Neural progenitor cell (in vitro differentiated cells): ENCODE results near the gene SND1. TPM values are rescaled to one million over a fixed set of nuclear protein-coding genes. Genes with fewer than 3 reads are reported as not detected.

Experiments
- DNase-seq: peaks from one replicate; pipeline ENCODE4 v3.0.0-alpha.2; 2016; ENCODE audit warnings: low spot score
- H2AFZ ChIP-seq: fragments of 200-600 bp; sonication (generic); replicated peaks from 2 replicates; pipeline ENCODE4 v1.6.1; 2016; ENCODE audit warnings: antibody characterized with exemption
- H3F3A ChIP-seq: fragments of 200-600 bp; sonication (generic); 2 replicates; pipeline ENCODE4 v1.6.1; 2016; ENCODE audit warnings: antibody characterized with exemption, low read depth
- H3K27ac ChIP-seq: fragments of 200-600 bp; sonication (generic); 2 replicates; pipeline ENCODE4 v1.5.1; 2016; ENCODE audit warnings: mild to moderate bottlenecking
- H3K27me3 ChIP-seq: fragments of 200-600 bp; sonication (generic); 2 replicates; pipeline ENCODE4 v1.6.1; 2016; ENCODE audit warnings: mild to moderate bottlenecking, moderate library complexity
- H3K36me3 ChIP-seq: fragments of 200-600 bp; sonication (generic); 2 replicates; pipeline ENCODE4 v1.5.1; 2016
- H3K4me1 ChIP-seq: fragments of 200-600 bp; sonication (generic); 2 replicates; pipeline ENCODE4 v1.6.1; 2016; ENCODE audit warnings: mixed run types
- H3K4me2 ChIP-seq: fragments of 200-600 bp; sonication (generic); 2 replicates; pipeline ENCODE4 v1.6.1; 2016
- H3K4me3 ChIP-seq: fragments of 200-600 bp; sonication (generic); 2 replicates; pipeline ENCODE4 v1.5.1; 2016
- H3K79me2 ChIP-seq: fragments of 200-600 bp; sonication (generic); 2 replicates; pipeline ENCODE4 v1.6.1; 2016; ENCODE audit warnings: low read depth
- H3K9ac ChIP-seq: fragments of 200-600 bp; sonication (generic); 2 replicates; pipeline ENCODE4 v1.6.1; 2016
- H3K9me3 ChIP-seq: fragments of 200-600 bp; sonication (generic); 2 replicates; pipeline ENCODE4 v1.5.1; 2016; ENCODE audit warnings: low read depth
- H4K20me1 ChIP-seq: fragments of 200-600 bp; sonication (generic); 2 replicates; pipeline ENCODE4 v1.6.1; 2016; ENCODE audit warnings: low read depth
- H3K27ac Mint-ChIP-seq: 3 replicates; pipeline ENCODE4 v1.8.0; 2021; ENCODE audit warnings: mixed read lengths
- H3K27me3 Mint-ChIP-seq: 2 replicates; pipeline ENCODE4 v1.8.0; 2022; ENCODE audit warnings: low read depth, mild to moderate bottlenecking, inconsistent platforms, moderate library complexity, mixed read lengths; ENCODE audit not compliant: insufficient read depth
- H3K36me3 Mint-ChIP-seq: 3 replicates; pipeline ENCODE4 v1.8.0; 2021; ENCODE audit warnings: mixed read lengths
- H3K4me1 Mint-ChIP-seq: 3 replicates; pipeline ENCODE4 v1.8.0; 2021; ENCODE audit warnings: mixed read lengths
- H3K4me3 Mint-ChIP-seq: 3 replicates; pipeline ENCODE4 v1.8.0; 2021; ENCODE audit warnings: mild to moderate bottlenecking, moderate library complexity, mixed read lengths
- H3K9me3 Mint-ChIP-seq: 3 replicates; pipeline ENCODE4 v1.8.0; 2020; ENCODE audit warnings: mixed read lengths
- CTCF ChIP-seq: fragments of 200-600 bp; sonication (generic); IDR thresholded peaks from 2 replicates; pipeline ENCODE4 v1.5.1; 2017; ENCODE audit warnings: antibody characterized with exemption, mild to moderate bottlenecking
- EZH2 ChIP-seq: fragments of 200-600 bp; sonication (generic); IDR thresholded peaks from 2 replicates; pipeline ENCODE4 v1.6.1; 2017; ENCODE audit warnings: antibody characterized with exemption, mild to moderate bottlenecking, moderate library complexity
- EZH2phosphoT487 ChIP-seq: fragments of 200-600 bp; sonication (generic); IDR thresholded peaks from 2 replicates; pipeline ENCODE4 v1.6.1; 2017; ENCODE audit warnings: antibody characterized with exemption
- total RNA-seq: library from RNA; depleted of rRNA; stranded (reverse); fragments of >200 nt; gene quantifications from 2 replicates; pipeline ENCODE4 v1.2.3, GENCODE V29; 2015; ENCODE audit warnings: low replicate concordance

Gene SND1
- total RNA-seq, 1 donor from 2014 or later = 154 TPM

GRCh38 chr7:127807340-127807739, 155.3 kb downstream of the SND1 start:
- no peak overlapping the region for H3K4me3 ChIP-seq
- H3K9me3 ChIP-seq = no peaks in the 10 kb centered on the region
- H3K9ac ChIP-seq = no peak overlapping the region
- no peaks in the 10 kb centered on the region for H3K36me3 ChIP-seq
- DNase-seq = no peak
- peaks cover 6% of the 10 kb centered on the region for H3K4me1 ChIP-seq
- H3K4me1 Mint-ChIP-seq = peaks cover 16% of the 10 kb centered on the region
- no peaks in the 10 kb centered on the region for H3F3A ChIP-seq
- H2AFZ ChIP-seq = no peak overlapping the region
- TF ChIP-seq CTCF = no peak
- TF ChIP-seq EZH2phosphoT487 = no peak
- no peak for TF ChIP-seq EZH2
- no peak overlapping the region for H3K4me2 ChIP-seq
- H3K36me3 Mint-ChIP-seq = peaks cover 8% of the 10 kb centered on the region
- no peaks in the 10 kb centered on the region for H3K27me3 ChIP-seq
- H3K9me3 Mint-ChIP-seq = no peaks in the 10 kb centered on the region
- H4K20me1 ChIP-seq = peaks cover 6% of the 10 kb centered on the region
- H3K27ac Mint-ChIP-seq = no peak overlapping the region
- no peak overlapping the region for H3K27ac ChIP-seq
- H3K79me2 ChIP-seq = peaks cover 15% of the 10 kb centered on the region
- H3K27me3 Mint-ChIP-seq = no peaks in the 10 kb centered on the region
- H3K4me3 Mint-ChIP-seq = no peak overlapping the region

- DNase-seq = no peak
- Histone ChIP-seq H4K20me1 (peaks cover 11% of the 10 kb centered on the region), H3K27me3 (no peaks in the 10 kb centered on the region), H3K79me2 (peaks cover 19% of the 10 kb centered on the region), H3K4me3 (no peak overlapping the region), H2AFZ (no peak overlapping the region), H3K4me1 (peaks cover 9% of the 10 kb centered on the region), H3K27ac (no peak overlapping the region), H3F3A (no peaks in the 10 kb centered on the region), H3K9ac (no peak overlapping the region), H3K36me3 (no peaks in the 10 kb centered on the region), H3K4me2 (no peak overlapping the region), H3K9me3 (no peaks in the 10 kb centered on the region)
- H3K9me3 Mint-ChIP-seq = no peaks in the 10 kb centered on the region
- no peaks in the 10 kb centered on the region for H3K27me3 Mint-ChIP-seq
- no peak overlapping the region for H3K27ac Mint-ChIP-seq
- H3K4me3 Mint-ChIP-seq = no peak overlapping the region
- H3K36me3 Mint-ChIP-seq = peaks cover 8% of the 10 kb centered on the region
- TF ChIP-seq EZH2phosphoT487 (no peak), CTCF (no peak), EZH2 (no peak)
- peaks cover 17% of the 10 kb centered on the region for H3K4me1 Mint-ChIP-seq
These were observed 155.8 kb downstream of the SND1 start for GRCh38 chr7:127807829-127808228.

DNA sequence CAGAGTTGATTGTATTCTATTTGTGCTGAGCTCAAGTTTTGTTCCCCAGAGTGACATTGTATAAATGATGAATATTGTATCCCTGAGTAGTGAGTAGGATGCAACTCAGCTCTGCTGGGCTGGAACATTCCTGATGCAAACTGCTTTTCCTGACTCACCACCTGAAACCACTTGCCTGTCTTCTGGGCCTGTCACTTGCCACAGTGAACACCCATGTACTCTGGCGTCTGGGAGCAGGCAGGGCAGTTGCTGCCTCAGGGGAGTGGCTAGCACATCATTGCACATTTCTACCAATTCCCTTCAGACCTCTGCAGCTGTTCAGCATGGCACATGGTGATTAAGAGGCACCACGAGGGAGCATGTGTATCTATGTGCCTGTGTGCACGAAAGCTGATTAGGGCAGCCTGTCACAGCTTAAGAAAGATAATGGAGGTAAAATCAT, 157.3 kb downstream of the SND1 start:
- no peaks in the 10 kb centered on the region for H3K27me3 Mint-ChIP-seq
- H3K36me3 Mint-ChIP-seq = peaks cover 8% of the 10 kb centered on the region
- no peaks in the 10 kb centered on the region for H3K9me3 Mint-ChIP-seq
- no peaks in the 10 kb centered on the region for H3K27me3 ChIP-seq
- H3K4me3 Mint-ChIP-seq = no peak overlapping the region
- H3K9ac ChIP-seq = no peak overlapping the region
- no peaks in the 10 kb centered on the region for H3F3A ChIP-seq
- TF ChIP-seq EZH2phosphoT487 (no peak), EZH2 (no peak), CTCF (no peak)
- H3K27ac Mint-ChIP-seq = no peak overlapping the region
- peaks cover 17% of the 10 kb centered on the region for H3K4me1 Mint-ChIP-seq
- peaks cover 32% of the 10 kb centered on the region for H3K79me2 ChIP-seq
- no peak overlapping the region for H3K4me2 ChIP-seq
- H3K4me3 ChIP-seq = no peak overlapping the region
- H3K36me3 ChIP-seq = no peaks in the 10 kb centered on the region
- peaks cover 11% of the 10 kb centered on the region for H4K20me1 ChIP-seq
- no peak overlapping the region for H2AFZ ChIP-seq
- H3K4me1 ChIP-seq = peaks cover 13% of the 10 kb centered on the region
- DNase-seq = peak; percentile 6
- no peak overlapping the region for H3K27ac ChIP-seq
- no peaks in the 10 kb centered on the region for H3K9me3 ChIP-seq
